Measurements from ENCODE around the gene TBK1.

DNA sequence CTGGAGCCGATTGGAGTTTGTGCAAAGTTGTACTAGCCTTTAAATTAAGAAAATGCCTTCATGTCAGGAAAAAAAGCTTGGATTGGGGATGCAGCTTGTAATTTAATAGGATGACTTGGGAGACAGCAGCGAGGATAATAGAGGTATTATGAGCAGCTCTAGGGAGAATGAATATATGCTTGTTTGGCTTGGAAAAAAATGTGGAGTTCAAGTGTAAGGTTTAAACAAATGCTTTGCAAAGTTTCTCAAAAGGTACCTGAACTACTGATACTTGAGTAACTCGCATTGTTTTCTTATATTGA is 93.1 kb downstream of the TBK1 start:
- TF ChIP-seq, protein P1, sequence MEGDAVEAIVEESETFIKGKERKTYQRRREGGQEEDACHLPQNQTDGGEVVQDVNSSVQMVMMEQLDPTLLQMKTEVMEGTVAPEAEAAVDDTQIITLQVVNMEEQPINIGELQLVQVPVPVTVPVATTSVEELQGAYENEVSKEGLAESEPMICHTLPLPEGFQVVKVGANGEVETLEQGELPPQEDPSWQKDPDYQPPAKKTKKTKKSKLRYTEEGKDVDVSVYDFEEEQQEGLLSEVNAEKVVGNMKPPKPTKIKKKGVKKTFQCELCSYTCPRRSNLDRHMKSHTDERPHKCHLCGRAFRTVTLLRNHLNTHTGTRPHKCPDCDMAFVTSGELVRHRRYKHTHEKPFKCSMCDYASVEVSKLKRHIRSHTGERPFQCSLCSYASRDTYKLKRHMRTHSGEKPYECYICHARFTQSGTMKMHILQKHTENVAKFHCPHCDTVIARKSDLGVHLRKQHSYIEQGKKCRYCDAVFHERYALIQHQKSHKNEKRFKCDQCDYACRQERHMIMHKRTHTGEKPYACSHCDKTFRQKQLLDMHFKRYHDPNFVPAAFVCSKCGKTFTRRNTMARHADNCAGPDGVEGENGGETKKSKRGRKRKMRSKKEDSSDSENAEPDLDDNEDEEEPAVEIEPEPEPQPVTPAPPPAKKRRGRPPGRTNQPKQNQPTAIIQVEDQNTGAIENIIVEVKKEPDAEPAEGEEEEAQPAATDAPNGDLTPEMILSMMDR (IDR thresholded peaks at IDR 0.05), result no peak
- TF ChIP-seq ZFX (IDR thresholded peaks at IDR 0.05; ENCODE audit: borderline replicate concordance), result no peak
